ENCODE results near the gene ADGRB2. TPM values are rescaled to one million over a fixed set of nuclear protein-coding genes. Genes with fewer than 3 reads are reported as not detected.

Gene ADGRB2
- total and polyA plus RNA-seq, 2 of the 4 experiments (the other 2 are of a cell fraction), result 2.2 to 11.9 TPM

GRCh38 chr1:31785947-31786290, 21.8 kb upstream of the ADGRB2 start:
- in situ Hi-C loops (cut with MboI; ENCODE audit: low sequenced_read_pairs), result loop anchor here (5.0 kb wide), 1 partner anchor 124 kb away; no protein-coding TSS in a partner anchor
- WGBS, 2 experiments (ENCODE audit: extremely low coverage in 2 of 2, insufficient read length in 1 of 2), result no CpG with 5 or more reads among the region's 3 CpGs
- dilution Hi-C loops (cut with HindIII; ENCODE audit: low sequenced_read_pairs, unreplicated experiment), result no loop called here

More at GRCh38 chr1:31785947-31786290, 21.8 kb upstream of the ADGRB2 start:
- H3K27ac ChIP-seq (ENCODE audit: insufficient read depth, low read length), result no peak overlapping the region
- no peak overlapping the region for H3K9ac ChIP-seq (ENCODE audit: low read depth, low read length)
- H3K4ac ChIP-seq (ENCODE audit: low read depth, low read length), result no peak overlapping the region
- no peak overlapping the region for H3K18ac ChIP-seq (ENCODE audit: low read depth, low read length)
- H2BK5ac ChIP-seq (ENCODE audit: low read depth, low read length, poor library complexity, severe bottlenecking), result no peak overlapping the region
- H3K14ac ChIP-seq (replicated peaks; ENCODE audit: low read depth, low read length), result no peak overlapping the region
- no peak overlapping the region for H2BK120ac ChIP-seq (ENCODE audit: low read depth, low read length)
- ATAC-seq (ENCODE audit: low read depth), result no peak
- BruUV-seq (replicated peaks), result no TSS peak
- H2BK20ac ChIP-seq (ENCODE audit: low read depth, low read length), result no peak overlapping the region
- ChIA-PET CTCF (interaction anchor here (0.5 kb wide), 1 partner anchor 230 kb away, joined by 3 read pairs; no protein-coding TSS in a partner anchor), POLR2A (ENCODE audit: unreplicated experiment) (no interaction called here)
- no peak overlapping the region for H3K23ac ChIP-seq (ENCODE audit: low read depth, low read length)
- H4K8ac ChIP-seq (ENCODE audit: low read depth in 2 of 2, low read length in 2 of 2), result no peak overlapping the region
- peaks cover 14% of the 10 kb centered on the region for H3K4me1 ChIP-seq (ENCODE audit: control insufficient read depth, insufficient read depth, low read length)
- H2BK15ac ChIP-seq (ENCODE audit: low read depth, low read length), result no peak overlapping the region
- intact Hi-C loops (cut with micrococcal nuclease), result no loop called here
- no peak overlapping the region for H3K56ac ChIP-seq (ENCODE audit: extremely low read depth, insufficient read depth, low read length)
- no peak overlapping the region for H2AK5ac ChIP-seq (ENCODE audit: low read depth, low read length)
- no peak overlapping the region for H4K5ac ChIP-seq (ENCODE audit: low read depth, low read length)
- H3K27me3 ChIP-seq (ENCODE audit: control insufficient read depth, insufficient read depth, low read length), result no peaks in the 10 kb centered on the region
- TF ChIP-seq CEBPB (IDR thresholded peaks at IDR 0.05; ENCODE audit: low read depth, low read length) (no peak), MAFK (IDR thresholded peaks at IDR 0.05; ENCODE audit: low read depth, low read length) (no peak), RCOR1 (IDR thresholded peaks at IDR 0.05; ENCODE audit: insufficient replicate concordance, low read length) (no peak), NFE2L2 (IDR thresholded peaks at IDR 0.05; ENCODE audit: low read depth, low read length) (no peak), SMC3 (IDR thresholded peaks at IDR 0.05; ENCODE audit: low read depth, low read length) (no peak), RAD21 (IDR thresholded peaks at IDR 0.05; ENCODE audit: low read length) (no peak), CHD1 (IDR thresholded peaks at IDR 0.05; ENCODE audit: low read depth, low read length) (no peak), ELK1 (IDR thresholded peaks at IDR 0.05; ENCODE audit: borderline replicate concordance, low read depth, low read length) (no peak), FOS (IDR thresholded peaks at IDR 0.05; ENCODE audit: low read depth, low read length) (no peak), CTCF (conservative IDR thresholded peaks at IDR 0.05; ENCODE audit: low read depth, low read length) (no peak), RFX5 (IDR thresholded peaks at IDR 0.05; ENCODE audit: low read depth, low read length) (no peak), POLR2A (IDR thresholded peaks at IDR 0.05; ENCODE audit: low read depth, low read length) (no peak), MAZ (IDR thresholded peaks at IDR 0.05; ENCODE audit: borderline replicate concordance, low read depth, low read length) (no peak), USF2 (IDR thresholded peaks at IDR 0.05; ENCODE audit: low read depth, low read length) (no peak), BHLHE40 (IDR thresholded peaks at IDR 0.05; ENCODE audit: low read depth, low read length) (no peak), MXI1 (IDR thresholded peaks at IDR 0.05; ENCODE audit: borderline replicate concordance, low read depth, low read length) (no peak)
- peaks cover 7% of the 10 kb centered on the region for H3K9me1 ChIP-seq (ENCODE audit: insufficient read depth, low read length)
- no peak overlapping the region for H4K91ac ChIP-seq (ENCODE audit: insufficient read depth, low read depth, low read length)
- H3K4me2 ChIP-seq (ENCODE audit: low read depth, low read length), result no peak overlapping the region
- H3K4me3 ChIP-seq (ENCODE audit: insufficient read depth, low read depth, low read length), result no peak overlapping the region
- H3K9me3 ChIP-seq (ENCODE audit: control insufficient read depth, insufficient read depth, low read length), result no peaks in the 10 kb centered on the region
- H2AFZ ChIP-seq (replicated peaks; ENCODE audit: low read length, poor library complexity), result no peak overlapping the region
- no peak for DNase-seq
- peaks cover 0 to 9% of the 10 kb centered on the region in 2 experiments; a peak in 2 of 4 replicates for H3K79me1 ChIP-seq (ENCODE audit: low read depth in 1 of 2, low read length in 2 of 2)
- H2AK9ac ChIP-seq (replicated peaks; ENCODE audit: low read depth, low read length, poor library complexity), result no peak overlapping the region
- H3K36me3 ChIP-seq (ENCODE audit: control insufficient read depth, insufficient read depth, low read length), result no peaks in the 10 kb centered on the region
- H4K20me1 ChIP-seq (ENCODE audit: insufficient read depth, low read length), result peaks cover 11% of the 10 kb centered on the region

All from IMR-90 (cell line).